ENCODE data around the gene MRNIP. TPM values are rescaled to one million over a fixed set of nuclear protein-coding genes. Genes with fewer than 3 reads are reported as not detected.

Gene MRNIP
- total and polyA plus RNA-seq, 2 of the 8 experiments (the other 6 are each of a cell fraction or from before 2014, with no cell fraction given) = 29.6 TPM

DNA sequence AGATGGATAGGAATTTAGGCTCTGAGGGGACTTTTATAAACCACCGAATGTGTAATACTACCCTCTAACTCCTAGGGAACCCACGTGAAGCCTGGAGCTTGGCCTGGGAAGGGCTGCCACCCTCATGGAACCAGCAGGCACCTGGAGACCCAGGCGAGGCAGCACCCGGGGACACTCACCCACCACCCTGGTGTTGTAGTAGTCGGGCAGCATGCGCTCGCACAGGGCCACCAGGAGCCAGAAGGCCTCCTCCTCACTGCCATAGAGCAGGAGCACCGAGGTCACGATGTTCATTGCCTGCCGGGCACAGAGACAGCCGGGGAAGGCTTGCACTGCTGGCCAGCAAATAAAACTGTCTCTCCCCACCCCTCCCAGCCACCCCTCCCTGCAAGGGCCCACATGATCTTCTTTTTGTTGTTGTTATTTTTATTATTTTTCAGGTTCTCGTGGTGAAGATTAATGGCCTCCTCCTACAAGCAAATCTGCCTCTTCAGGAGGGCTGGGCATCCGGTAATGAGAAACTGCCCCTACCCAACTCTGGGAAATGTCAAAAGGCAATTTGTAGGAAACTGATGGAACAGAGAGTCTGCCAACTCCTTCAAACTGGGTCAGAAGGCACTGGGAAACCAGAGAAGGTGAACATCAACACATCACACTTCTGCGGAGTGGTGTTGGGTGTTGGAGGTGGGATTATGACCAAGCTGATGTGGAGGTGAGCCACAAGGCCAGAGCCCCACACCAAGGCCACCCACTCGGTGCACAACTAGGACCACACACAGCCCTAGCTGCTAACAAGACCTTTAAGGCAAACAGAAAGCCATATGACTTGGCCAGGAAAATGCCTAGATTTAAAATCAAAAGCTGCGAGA is 17.4 kb upstream of the MRNIP start:
- no peaks in the 10 kb centered on the region for H3K79me1 ChIP-seq (ENCODE audit: low read depth, low read length)
- H3K23me2 ChIP-seq (ENCODE audit: low read depth, low read length) = 0 out of 2 replicates have a peak, but pooled peaks cover 2% of the 10 kb centered on the region
- no peaks in the 10 kb centered on the region for H3K79me2 ChIP-seq (ENCODE audit: control insufficient read depth in 1 of 2, insufficient read depth in 2 of 2, low read length in 2 of 2)
- no peaks in the 10 kb centered on the region for H3K9me3 ChIP-seq (ENCODE audit: insufficient read depth in 2 of 2, low read depth in 1 of 2, low read length in 1 of 2)
- WGBS, 2 experiments (ENCODE audit: extremely low coverage in 1 of 2, insufficient coverage in 1 of 2, insufficient read length in 1 of 2, insufficient replicate concordance in 2 of 2, low coverage in 1 of 2, low lambda C conversion rate in 2 of 2, missing lambda C conversion rate in 1 of 2) = 92% methylated on average over 16 of the region's 16 CpGs; no CpG with 5 or more reads in 1 of the 2 experiments
- no peak overlapping the region for H2BK20ac ChIP-seq (ENCODE audit: low read length)
- H2AK5ac ChIP-seq (ENCODE audit: low read depth, low read length) = no peak overlapping the region
- no peaks in the 10 kb centered on the region for H3K27me3 ChIP-seq (replicated peaks in 1 of 4; ENCODE audit: control insufficient read depth in 3 of 4, extremely low read depth in 1 of 4, insufficient read depth in 3 of 4, low read length in 3 of 4)
- no peak overlapping the region for H2BK5ac ChIP-seq (ENCODE audit: low read depth, low read length)
- no peak overlapping the region for H2BK12ac ChIP-seq (ENCODE audit: low read depth, low read length)
- no peaks in the 10 kb centered on the region for H3K4me1 ChIP-seq (replicated peaks in 1 of 4; ENCODE audit: control insufficient read depth in 3 of 4, insufficient read depth in 4 of 4, low read length in 3 of 4)
- H2BK15ac ChIP-seq (ENCODE audit: low read length) = no peak overlapping the region
- no peak overlapping the region for H3K4me3 ChIP-seq (ENCODE audit: extremely low read depth in 1 of 4, insufficient read depth in 2 of 4, low read depth in 3 of 4, low read length in 4 of 4)
- no peak overlapping the region for H3K9ac ChIP-seq (replicated peaks in 1 of 4; ENCODE audit: extremely low read depth in 1 of 4, low read depth in 3 of 4, low read length in 3 of 4)
- H3K4me2 ChIP-seq (ENCODE audit: insufficient read depth in 1 of 2, low read depth in 2 of 2, low read length in 2 of 2) = no peak overlapping the region
- ChIA-PET CTCF (ENCODE audit: partially characterized antibody) (interaction anchor here (0.7 to 8.0 kb wide), 5 partner anchors 8 to 99 kb away, joined by 3 to 67 read pairs (median 4); no protein-coding TSS in a partner anchor), POLR2A (ENCODE audit: partially characterized antibody) (no interaction called here)
- H3K18ac ChIP-seq (ENCODE audit: extremely low read depth, low read length) = no peak overlapping the region
- H3K4ac ChIP-seq (replicated peaks; ENCODE audit: insufficient read length, low read depth, low read length) = no peak overlapping the region
- no peak overlapping the region for H4K8ac ChIP-seq (ENCODE audit: extremely low read depth, insufficient read depth, low read length)
- H2BK120ac ChIP-seq (replicated peaks; ENCODE audit: low read depth, low read length) = no peak overlapping the region
- no peak overlapping the region for H3K27ac ChIP-seq (ENCODE audit: low read depth, low read length)
- H3K36me3 ChIP-seq (ENCODE audit: control insufficient read depth in 2 of 4, insufficient read depth in 4 of 4, low read length in 3 of 4) = peaks cover 3 to 16% (median 8%) of the 10 kb centered on the region in 4 experiments; a peak in 6 of 8 replicates
- H3K14ac ChIP-seq (ENCODE audit: insufficient read length) = no peak overlapping the region
- H3K56ac ChIP-seq (replicated peaks; ENCODE audit: insufficient read length, low read depth, low read length) = no peak overlapping the region
- no peak overlapping the region for H4K5ac ChIP-seq (ENCODE audit: insufficient read length, low read depth, low read length)
- DNase-seq (ENCODE audit: low read depth in 1 of 2, low spot score in 2 of 2) (no peak), FAIRE-seq (no peak)
- H2AFZ ChIP-seq (ENCODE audit: low read length) = no peak overlapping the region
- peaks cover 2 to 4% of the 10 kb centered on the region in 2 experiments for H4K20me1 ChIP-seq (replicated peaks in 1 of 2; ENCODE audit: control insufficient read depth in 1 of 2, insufficient read depth in 2 of 2, low read length in 2 of 2)
- H4K91ac ChIP-seq (replicated peaks; ENCODE audit: insufficient read length, low read length) = no peak overlapping the region
- no peak overlapping the region for H3K23ac ChIP-seq (ENCODE audit: insufficient read length)
- TF ChIP-seq ASH2L (IDR thresholded peaks at IDR 0.05; ENCODE audit: low read length) (no peak), SIN3A (conservative IDR thresholded peaks at IDR 0.05 in 1 of 2, IDR thresholded peaks at IDR 0.05 in 1 of 2; ENCODE audit: low read depth in 1 of 2, low read length in 2 of 2) (no peak), RBBP5 (IDR thresholded peaks at IDR 0.05; ENCODE audit: borderline replicate concordance, low read depth, low read length) (no peak), EZH2 (IDR thresholded peaks at IDR 0.05; ENCODE audit: low read depth, low read length, severe bottlenecking) (no peak), POLR2A (IDR thresholded peaks at IDR 0.05; ENCODE audit: control extremely low read depth in 1 of 2, low read depth in 2 of 2, low read length in 2 of 2) (no peak), SRF (IDR thresholded peaks at IDR 0.05; ENCODE audit: low read depth, low read length) (no peak), SIRT6 (IDR thresholded peaks at IDR 0.05; ENCODE audit: low read length) (no peak), CHD2 (IDR thresholded peaks at IDR 0.05; ENCODE audit: low read length) (no peak), YY1 (IDR thresholded peaks at IDR 0.05; ENCODE audit: low read depth, low read length) (no peak), JUN (IDR thresholded peaks at IDR 0.05; ENCODE audit: low read depth, low read length) (no peak), CREB1 (IDR thresholded peaks at IDR 0.05) (no peak), SP1 (IDR thresholded peaks at IDR 0.05; ENCODE audit: low read depth, low read length) (no peak)
- TF ChIP-seq, protein P1, sequence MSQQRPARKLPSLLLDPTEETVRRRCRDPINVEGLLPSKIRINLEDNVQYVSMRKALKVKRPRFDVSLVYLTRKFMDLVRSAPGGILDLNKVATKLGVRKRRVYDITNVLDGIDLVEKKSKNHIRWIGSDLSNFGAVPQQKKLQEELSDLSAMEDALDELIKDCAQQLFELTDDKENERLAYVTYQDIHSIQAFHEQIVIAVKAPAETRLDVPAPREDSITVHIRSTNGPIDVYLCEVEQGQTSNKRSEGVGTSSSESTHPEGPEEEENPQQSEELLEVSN (IDR thresholded peaks at IDR 0.05) = no peak

Data from H1 (cell line).